ENCODE results near the gene SYTL3.

DNA sequence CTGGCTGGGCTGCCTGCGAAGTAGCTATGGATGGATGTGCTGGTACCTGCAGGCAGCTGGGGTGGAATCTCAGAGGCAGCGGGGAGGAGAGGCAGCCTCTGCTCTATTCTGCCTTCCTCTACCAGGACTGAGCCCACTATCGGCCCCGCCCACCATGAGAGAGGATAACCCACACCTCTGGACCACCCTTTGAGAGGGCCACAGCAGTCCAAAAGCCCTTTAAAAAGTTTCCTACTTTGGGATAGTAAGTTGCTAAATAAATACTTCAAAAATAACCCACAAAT, 133.3 kb downstream of the SYTL3 start:
- TF ChIP-seq CTCF (IDR thresholded peaks at IDR 0.05 in 8 of 11, conservative IDR thresholded peaks at IDR 0.05 in 3 of 11) (no peak), POLR2AphosphoS5 (IDR thresholded peaks at IDR 0.05) (peak in 1 of 3 donors; percentile 4), POLR2A (IDR thresholded peaks at IDR 0.05) (no peak)

All from spleen (tissue), 7 donors.